Activated CD4-positive, alpha-beta T cell treated with anti-CD3 and anti-CD28 coated beads, Interleukin-2, amount 50 U/mL, for 1 hour (primary cell): Measurements from ENCODE around the gene IRF2BPL.
"Not testable (repeated sequence)": the region's sequence is repeated elsewhere in the genome, so short reads cannot be mapped to it uniquely, and the experiment has no call there.

ENCODE experiments used
- DNase-seq: peaks from one replicate; pipeline ENCODE4 v3.0.0-alpha.2; 2020

The IRF2BPL gene

GRCh38 chr14:77033622-77034589 is 5.4 kb upstream of the IRF2BPL start:
- DNase-seq: peak; percentile 71

GRCh38 chr14:77032844-77033621 is 4.5 kb upstream of the IRF2BPL start:
- DNase-seq: peak; percentile 76

- no peak for DNase-seq
Observed at GRCh38 chr14:77032491-77032843, 4.0 kb upstream of the IRF2BPL start.

- DNase-seq: no peak
Observed at GRCh38 chr14:77031759-77032490, 3.4 kb upstream of the IRF2BPL start.

DNA sequence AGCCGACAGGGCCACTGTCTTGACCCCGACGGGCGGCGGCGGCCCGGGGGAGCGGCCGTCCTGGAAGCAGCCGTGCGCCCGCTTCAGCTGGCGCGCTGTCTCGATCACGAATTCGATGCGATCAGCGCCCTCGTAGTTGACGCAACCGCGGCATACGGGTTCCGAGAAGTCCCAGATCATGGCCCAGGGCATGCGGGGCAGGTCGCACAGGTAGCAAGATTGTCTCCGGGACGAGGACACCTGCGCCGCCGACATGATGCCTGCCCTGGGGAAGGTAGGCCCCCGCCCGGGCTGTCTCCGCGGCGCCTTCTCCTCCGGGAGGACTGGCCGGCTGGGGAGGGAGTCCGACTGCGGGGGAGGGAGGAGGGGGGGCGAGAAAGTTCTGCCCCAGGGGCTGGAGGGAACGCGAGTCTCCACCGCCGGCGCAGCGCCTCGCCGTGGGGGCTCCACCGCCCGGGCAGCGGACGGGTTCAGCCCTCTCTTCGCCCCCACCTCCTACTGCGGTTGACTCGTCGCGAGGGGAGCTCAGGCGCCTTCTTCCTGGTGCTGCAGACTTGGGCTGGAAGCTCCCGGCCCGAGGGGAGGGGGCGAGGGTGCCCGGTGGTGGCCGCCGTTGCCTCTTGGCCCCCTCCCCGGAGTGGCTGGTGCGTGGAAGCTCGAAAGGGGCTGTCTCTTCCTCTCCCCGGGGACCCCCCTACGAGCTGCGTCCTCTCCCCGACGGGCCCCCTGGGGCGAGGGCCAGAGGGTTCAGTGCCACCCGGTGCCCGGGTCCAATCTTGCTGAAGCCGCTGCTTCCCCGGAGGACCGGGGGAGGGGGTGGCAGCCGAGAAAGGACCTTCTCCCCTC is 747 bp downstream of the IRF2BPL start:
- DNase-seq: peak; percentile 64

GRCh38 chr14:77026930-77027537 is 1.5 kb downstream of the IRF2BPL start:
- peak; percentile 59 for DNase-seq

DNA sequence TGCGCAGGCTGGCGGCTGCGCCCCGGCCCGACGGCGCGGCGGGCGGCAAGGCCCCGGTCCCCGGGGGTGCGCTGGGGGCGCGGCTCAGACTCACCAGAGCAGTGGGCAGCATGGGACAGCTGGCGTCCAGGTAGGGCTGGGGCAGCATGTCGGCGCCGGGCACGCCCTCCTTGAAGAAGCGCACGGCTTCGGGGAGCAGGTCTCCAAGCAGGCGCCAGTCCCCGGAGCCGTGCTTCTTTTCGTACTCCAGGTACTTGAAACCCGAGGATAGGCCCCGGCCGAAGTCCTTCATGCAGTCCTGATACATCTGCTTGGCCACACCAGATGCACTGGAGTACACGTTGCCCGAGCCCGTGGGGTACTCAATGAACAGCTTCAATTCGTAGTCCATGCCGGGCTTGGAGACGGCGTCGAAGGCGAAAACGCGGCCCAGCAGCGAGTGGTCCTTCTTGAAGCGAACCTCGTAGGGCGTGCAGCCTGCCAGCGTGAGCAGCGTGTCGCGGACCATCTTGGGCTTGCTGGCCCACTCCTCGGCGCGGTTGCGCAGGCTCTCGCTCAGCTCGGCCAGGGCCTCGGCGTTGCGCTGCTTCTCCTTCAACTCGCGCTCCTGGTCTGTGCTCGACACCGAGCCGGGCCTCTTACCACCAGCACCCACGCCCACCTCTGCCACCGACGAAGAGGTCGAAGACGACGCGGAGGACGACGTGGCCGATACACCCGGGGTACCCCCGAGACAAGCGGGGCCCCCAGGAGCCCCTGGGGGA is 2.2 kb downstream of the IRF2BPL start:
- DNase-seq: no peak

DNA sequence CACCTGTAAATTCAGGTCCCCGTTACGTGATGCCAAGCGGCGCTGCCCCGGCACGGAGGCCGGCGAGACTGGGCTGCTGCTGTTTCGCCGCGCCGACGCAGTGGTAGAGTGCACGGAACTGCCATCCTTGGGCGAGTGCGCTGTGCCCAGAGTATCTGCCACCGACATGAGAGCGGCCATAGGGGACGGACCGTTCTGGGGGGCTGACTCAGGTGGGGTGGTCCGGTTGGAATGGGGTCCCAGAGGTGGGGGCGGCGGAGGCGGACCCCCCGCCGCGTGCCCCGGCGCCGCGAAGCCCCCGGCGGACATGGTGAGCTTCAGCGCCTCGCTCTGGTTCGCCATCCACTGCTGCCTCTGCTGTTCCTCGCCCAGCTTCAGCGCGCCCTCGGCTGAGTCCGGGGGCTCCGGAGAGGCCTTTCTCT is 2.8 kb downstream of the IRF2BPL start:
- DNase-seq: no peak

GRCh38 chr14:77024171-77024691 is 4.3 kb downstream of the IRF2BPL start:
- DNase-seq: peak; percentile 60

DNA sequence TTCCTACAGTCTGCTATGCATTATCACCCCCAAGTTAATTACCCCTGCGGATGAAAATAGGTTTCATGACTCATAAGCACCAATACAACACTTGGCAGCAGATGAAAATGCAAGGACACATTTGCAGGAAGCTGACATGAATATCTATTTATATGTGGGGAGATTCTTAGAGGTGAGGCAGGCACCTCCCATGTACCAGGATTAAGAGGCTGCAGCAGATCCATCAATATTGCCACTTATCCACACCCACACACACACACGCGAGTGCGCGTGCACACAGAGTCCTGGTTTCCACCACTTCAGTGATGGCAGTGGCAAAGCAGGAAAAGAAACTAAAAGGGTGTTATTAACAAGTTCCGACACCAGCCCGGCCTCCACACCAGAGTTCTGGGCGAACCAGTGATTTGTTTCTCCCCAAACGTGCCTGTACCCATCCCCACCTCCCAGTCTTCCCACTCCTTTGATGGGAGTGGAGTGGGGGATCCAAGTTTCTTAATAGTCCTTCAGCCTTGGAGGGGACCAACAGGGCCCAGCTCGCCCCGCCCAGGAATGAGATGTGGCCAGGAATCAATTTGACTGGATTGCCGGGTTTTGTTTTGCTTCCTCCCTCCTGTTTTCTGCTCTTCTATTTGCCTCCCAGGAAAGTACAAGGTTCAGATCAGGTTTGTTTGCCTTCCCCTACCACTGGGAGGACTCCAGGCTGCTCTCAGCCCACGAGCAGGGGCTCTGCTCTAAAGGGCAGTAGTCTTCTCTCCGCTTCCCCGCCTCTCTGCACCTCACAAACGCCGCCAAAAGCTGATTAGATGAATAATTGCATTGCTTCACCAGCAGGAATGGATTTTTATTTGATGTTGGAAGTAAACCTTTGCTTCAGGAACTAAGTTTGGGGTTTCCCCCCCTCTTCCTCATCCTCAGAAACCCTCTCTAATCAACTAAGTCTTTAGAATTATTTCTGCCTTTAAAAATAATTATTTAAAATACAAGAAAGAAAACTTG is 5.2 kb downstream of the IRF2BPL start:
- no peak for DNase-seq

- no peak for DNase-seq
Observed at GRCh38 chr14:77022236-77022852, 6.2 kb downstream of the IRF2BPL start.

GRCh38 chr14:77021424-77021823 is 7.1 kb downstream of the IRF2BPL start:
- not testable (repeated sequence) for DNase-seq

DNA sequence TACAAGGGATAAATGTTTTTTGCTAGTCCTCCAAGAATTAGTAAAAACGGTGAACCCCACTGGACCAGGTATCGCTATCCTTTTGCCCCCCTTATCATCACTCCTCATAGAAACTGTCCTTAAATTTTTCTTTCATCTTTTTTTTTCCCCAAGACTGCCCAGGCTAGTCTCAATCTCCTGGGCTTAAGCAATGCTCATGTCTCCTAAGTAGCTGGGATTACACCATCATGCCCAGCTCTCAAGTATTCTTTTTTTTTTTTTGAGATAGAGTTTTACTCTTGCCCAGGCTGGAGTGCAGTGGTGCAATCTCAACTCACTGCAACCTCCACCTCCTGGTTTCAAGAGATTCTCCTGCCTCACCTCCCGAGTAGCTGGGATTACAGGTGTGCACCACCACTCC is 9.7 kb downstream of the IRF2BPL start:
- DNase-seq: no peak

GRCh38 chr14:77017666-77018065 is 10.8 kb downstream of the IRF2BPL start:
- DNase-seq: no peak

DNA sequence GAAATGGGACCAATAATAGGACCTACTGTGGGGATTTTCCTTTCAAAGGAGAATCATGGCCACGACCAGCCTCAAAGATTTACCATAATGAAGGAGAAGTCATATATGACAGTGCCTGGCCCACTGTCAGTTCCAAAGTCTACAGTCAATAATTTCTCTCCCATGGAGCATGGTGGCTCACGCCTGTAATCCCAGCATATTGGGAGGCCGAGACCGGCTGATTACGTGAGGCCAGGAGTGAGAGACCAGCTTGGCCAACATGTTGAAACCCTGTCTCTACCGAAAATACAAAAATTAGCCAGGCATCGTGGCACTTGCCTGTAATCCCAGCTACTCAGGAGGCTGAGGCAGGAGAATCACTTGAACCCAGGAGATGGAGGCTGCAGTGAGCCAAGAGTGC is 13.8 kb downstream of the IRF2BPL start:
- DNase-seq: no peak

- no peak for DNase-seq
Observed at GRCh38 chr14:77014004-77014604, 14.4 kb downstream of the IRF2BPL start.

- DNase-seq: no peak
Observed at GRCh38 chr14:77012193-77012765, 16.2 kb downstream of the IRF2BPL start.

- DNase-seq: no peak
Observed at GRCh38 chr14:77011245-77011644, 17.3 kb downstream of the IRF2BPL start.
